ENCODE measurements around the gene AK6. TPM values are rescaled to one million over a fixed set of nuclear protein-coding genes. Genes with fewer than 3 reads are reported as not detected.
"Not testable (repeated sequence)": the region's sequence is repeated elsewhere in the genome, so short reads cannot be mapped to it uniquely, and the experiment has no call there.

The AK6 gene
- total RNA-seq, 4 donors from 2014 or later, result 14.0 to 43.6 (median 19.4) TPM

DNA sequence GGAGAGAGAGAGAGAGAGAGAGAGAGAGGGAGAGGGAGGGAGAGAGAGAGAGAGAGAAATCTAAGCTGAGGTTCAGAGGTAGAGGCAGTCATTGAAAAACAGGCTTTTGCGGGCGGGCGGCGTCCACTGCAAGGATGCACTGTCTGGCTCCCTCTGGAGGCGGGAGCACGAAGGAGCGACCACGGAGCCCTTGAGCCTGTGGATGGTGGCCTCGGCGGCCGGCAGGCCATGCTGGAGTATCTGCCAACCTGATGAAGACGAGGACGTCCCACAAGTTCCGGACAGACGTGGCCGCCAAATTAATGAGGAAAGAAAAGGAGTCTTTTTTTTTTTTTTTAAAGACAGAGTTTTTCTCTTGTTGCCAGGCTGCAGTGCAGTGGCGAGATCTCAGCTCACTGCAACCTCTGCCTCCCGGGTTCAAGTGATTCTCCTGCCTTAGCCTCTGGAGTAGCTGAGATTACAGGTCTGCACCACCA lies 34.5 kb downstream of the AK6 start:
- peak; percentile 87 to 92 for DNase-seq (ENCODE audit: low spot score in 2 of 2)
- H3K4me1 ChIP-seq, result peaks cover 18% of the 10 kb centered on the region
- no peak for TF ChIP-seq EP300 (IDR thresholded peaks at IDR 0.05)
- TF ChIP-seq, protein P1, sequence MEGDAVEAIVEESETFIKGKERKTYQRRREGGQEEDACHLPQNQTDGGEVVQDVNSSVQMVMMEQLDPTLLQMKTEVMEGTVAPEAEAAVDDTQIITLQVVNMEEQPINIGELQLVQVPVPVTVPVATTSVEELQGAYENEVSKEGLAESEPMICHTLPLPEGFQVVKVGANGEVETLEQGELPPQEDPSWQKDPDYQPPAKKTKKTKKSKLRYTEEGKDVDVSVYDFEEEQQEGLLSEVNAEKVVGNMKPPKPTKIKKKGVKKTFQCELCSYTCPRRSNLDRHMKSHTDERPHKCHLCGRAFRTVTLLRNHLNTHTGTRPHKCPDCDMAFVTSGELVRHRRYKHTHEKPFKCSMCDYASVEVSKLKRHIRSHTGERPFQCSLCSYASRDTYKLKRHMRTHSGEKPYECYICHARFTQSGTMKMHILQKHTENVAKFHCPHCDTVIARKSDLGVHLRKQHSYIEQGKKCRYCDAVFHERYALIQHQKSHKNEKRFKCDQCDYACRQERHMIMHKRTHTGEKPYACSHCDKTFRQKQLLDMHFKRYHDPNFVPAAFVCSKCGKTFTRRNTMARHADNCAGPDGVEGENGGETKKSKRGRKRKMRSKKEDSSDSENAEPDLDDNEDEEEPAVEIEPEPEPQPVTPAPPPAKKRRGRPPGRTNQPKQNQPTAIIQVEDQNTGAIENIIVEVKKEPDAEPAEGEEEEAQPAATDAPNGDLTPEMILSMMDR (IDR thresholded peaks at IDR 0.05), result peak; percentile 30 to 88
- H3K9me3 ChIP-seq, result no peaks in the 10 kb centered on the region
- WGBS, result 11% methylated on average over 18 of the region's 18 CpGs
- H3K4me3 ChIP-seq, result no peak overlapping the region
- no peaks in the 10 kb centered on the region for H3K36me3 ChIP-seq
- H3K27me3 ChIP-seq, result no peaks in the 10 kb centered on the region
- H3K27ac ChIP-seq, result no peak overlapping the region

DNA sequence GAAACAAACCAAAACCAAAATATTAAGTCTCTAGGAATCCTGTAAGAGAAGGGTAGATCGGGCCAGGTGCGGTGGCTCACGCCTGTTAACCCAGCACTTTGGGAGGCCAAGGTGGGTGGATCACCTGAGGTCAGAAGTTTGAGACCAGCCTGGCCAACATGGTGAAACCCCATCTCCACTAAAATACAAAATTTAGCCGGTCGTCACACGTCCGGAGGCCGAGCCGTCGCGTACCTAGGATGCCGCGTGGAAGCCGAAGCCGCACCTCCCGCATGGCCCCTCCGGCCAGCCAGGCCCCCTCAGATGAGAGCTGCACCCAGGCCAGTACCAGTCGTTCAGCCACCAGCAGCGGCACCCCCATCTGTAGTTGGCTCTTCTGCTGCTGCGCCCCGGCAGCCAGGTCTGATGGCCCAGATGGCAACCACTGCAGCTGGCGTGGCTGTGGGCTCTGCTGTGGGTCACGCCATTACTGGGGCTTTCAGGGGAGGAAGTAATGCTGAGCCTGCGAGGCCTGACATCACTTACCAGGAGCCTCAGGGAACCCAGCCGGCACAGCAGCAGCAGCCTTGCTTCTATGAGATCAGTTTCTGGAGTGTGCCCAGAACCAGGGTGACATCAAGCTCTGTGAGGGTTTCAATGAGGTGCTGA lies 35.5 kb downstream of the AK6 start:
- H3K36me3 ChIP-seq, H3K9me3 ChIP-seq, H3K27me3 ChIP-seq, H3K27ac ChIP-seq, H3K4me3 ChIP-seq: not testable (repeated sequence)
- DNase-seq (ENCODE audit: low spot score in 2 of 2), result peak in 1 of 2 donors; percentile 24
- WGBS, result 92% methylated on average over 21 of the region's 25 CpGs
- H3K4me1 ChIP-seq, result peaks cover 18% of the 10 kb centered on the region

DNA sequence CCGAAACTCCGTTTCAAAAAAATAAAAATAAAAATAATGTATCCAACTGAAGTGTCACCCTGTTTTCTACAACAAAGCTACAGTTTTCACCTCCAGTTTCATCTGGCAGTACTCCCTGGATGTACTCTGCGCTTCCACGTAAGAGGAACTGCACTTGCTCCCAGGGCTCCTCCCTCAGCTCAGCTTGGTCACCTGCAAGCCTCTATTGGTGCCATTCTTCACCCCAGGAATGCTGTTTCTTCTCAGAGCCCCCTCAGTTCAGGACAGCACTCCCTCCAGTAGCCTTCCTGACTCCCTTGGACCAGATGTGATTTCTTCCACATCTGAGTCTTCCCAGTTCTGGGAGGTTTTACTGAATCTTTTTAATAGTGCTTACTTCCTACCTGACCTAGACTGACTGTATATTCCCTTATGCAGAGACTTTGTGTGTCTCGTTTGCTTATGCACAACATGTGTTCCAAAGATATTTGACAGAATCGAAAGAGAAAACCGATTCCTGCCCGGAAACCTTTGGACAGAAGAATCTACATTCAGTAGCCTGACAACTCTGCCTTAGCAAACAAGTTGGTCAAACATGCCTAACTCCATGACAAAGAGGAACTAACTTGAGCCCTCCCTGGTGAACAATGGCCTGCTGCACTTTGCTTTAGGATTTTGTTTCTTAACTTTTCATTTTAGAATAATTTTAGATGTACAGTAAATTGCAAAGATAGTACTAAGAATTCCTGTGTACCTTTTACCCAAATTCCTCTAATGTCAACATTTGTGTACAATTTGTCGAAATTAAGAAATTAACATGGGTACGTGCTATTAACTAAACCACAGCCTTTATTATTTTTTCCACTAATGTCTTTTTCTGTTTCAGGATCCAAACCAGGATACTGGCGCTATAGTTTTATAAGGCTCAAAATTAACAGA lies 37.5 kb downstream of the AK6 start:
- no peak for DNase-seq (ENCODE audit: low spot score in 2 of 2)
- 53% methylated on average over 11 of the region's 11 CpGs for WGBS

DNA sequence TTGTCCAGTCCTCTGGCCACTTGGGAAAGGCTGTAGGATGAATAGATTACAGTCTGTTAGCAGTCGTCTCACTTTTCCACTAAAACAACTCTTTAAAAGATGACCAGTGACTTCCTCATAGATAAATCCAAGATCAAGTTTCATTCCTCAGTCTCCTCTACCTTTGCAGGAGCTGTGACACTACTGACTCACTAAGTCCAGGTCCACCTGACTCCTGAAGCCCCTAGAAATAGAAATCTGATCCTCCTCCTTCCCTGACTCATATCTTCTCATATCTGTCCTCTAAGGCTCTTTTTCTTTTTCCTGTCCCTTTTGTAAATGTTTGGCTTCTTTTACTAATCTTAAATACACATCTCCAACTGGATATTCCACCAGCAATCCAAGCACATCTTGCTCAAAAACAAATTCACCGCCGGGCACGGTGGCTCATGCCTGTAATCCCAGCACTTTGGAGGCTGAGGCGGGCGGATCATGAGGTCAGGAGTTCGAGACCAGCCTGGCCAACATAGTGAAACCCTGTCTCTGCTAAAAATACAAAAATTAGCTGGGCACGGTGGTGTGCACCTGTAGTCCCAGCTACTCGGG lies 39.3 kb downstream of the AK6 start:
- Histone ChIP-seq H3K36me3 (no peaks in the 10 kb centered on the region), H3K27ac (no peak overlapping the region), H3K27me3 (no peaks in the 10 kb centered on the region), H3K9me3 (no peaks in the 10 kb centered on the region), H3K4me3 (no peak overlapping the region), H3K4me1 (peaks cover 18% of the 10 kb centered on the region)
- DNase-seq (ENCODE audit: low spot score in 2 of 2), result no peak
- 93% methylated on average over 9 of the region's 9 CpGs for WGBS
- TF ChIP-seq POLR2A (IDR thresholded peaks at IDR 0.05) (no peak), POLR2AphosphoS5 (IDR thresholded peaks at IDR 0.05) (no peak), EP300 (IDR thresholded peaks at IDR 0.05) (no peak)
- TF ChIP-seq, protein P1 (IDR thresholded peaks at IDR 0.05), result no peak

More for the DNA sequence above, 37.5 kb downstream of the AK6 start:
- TF ChIP-seq, protein P1 (IDR thresholded peaks at IDR 0.05), result no peak
- no peak for TF ChIP-seq POLR2AphosphoS5 (IDR thresholded peaks at IDR 0.05)
- no peak for TF ChIP-seq POLR2A (IDR thresholded peaks at IDR 0.05)
- TF ChIP-seq EP300 (IDR thresholded peaks at IDR 0.05), result no peak
- H3K4me1 ChIP-seq, result peaks cover 18% of the 10 kb centered on the region
- H3K4me3 ChIP-seq, result peak overlapping the region; percentile 66
- no peaks in the 10 kb centered on the region for H3K9me3 ChIP-seq
- peak overlapping the region; percentile 68 for H3K27ac ChIP-seq
- no peaks in the 10 kb centered on the region for H3K27me3 ChIP-seq
- H3K36me3 ChIP-seq, result no peaks in the 10 kb centered on the region

DNA sequence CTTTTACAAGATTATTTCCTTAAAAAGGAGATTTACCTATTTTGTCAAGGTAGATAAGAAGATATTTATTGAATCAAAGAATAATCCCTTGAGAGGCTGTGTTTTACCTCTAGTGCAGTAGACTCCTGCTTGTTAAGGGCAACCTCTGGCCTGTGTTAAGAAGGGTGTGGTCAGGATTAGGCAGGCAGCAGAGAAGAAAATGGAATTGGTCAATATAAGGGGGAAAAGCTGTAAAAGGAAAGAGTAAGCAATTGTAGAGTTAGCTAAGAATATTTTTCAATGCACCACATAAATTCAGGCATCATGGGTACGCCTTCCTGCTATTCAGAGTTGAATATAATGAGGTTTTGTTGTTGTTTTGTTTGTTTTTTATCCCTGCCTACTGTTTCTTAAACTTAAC lies 43.0 kb downstream of the AK6 start:
- peaks cover under 1% of the 10 kb centered on the region for H3K4me1 ChIP-seq
- no peak overlapping the region for H3K27ac ChIP-seq
- DNase-seq (ENCODE audit: low spot score in 2 of 2), result no peak
- no peaks in the 10 kb centered on the region for H3K27me3 ChIP-seq
- 93% methylated on average over 1 of the region's 1 CpG for WGBS
- H3K4me3 ChIP-seq, result no peak overlapping the region
- TF ChIP-seq EP300 (IDR thresholded peaks at IDR 0.05), result no peak
- TF ChIP-seq, protein P1 (IDR thresholded peaks at IDR 0.05), result no peak
- no peak for TF ChIP-seq POLR2A (IDR thresholded peaks at IDR 0.05)
- TF ChIP-seq POLR2AphosphoS5 (IDR thresholded peaks at IDR 0.05), result no peak
- no peaks in the 10 kb centered on the region for H3K9me3 ChIP-seq
- no peaks in the 10 kb centered on the region for H3K36me3 ChIP-seq
